Measurements from ENCODE around the gene TRAF7. TPM values are rescaled to one million over a fixed set of nuclear protein-coding genes. Genes with fewer than 3 reads are reported as not detected.

The TRAF7 gene
- total and polyA plus RNA-seq, 2 of the 8 experiments (the other 6 are each of a cell fraction or from before 2014, with no cell fraction given) = 96.8 to 148 TPM

GRCh38 chr16:2226245-2226793 lies 70.7 kb downstream of the TRAF7 start:
- no peaks in the 10 kb centered on the region for H3K23me2 ChIP-seq (ENCODE audit: low read depth, low read length)
- no peak overlapping the region for H2BK15ac ChIP-seq (ENCODE audit: low read length)
- no peaks in the 10 kb centered on the region for H3K9me3 ChIP-seq (ENCODE audit: insufficient read depth in 2 of 2, low read depth in 1 of 2, low read length in 1 of 2)
- no peaks in the 10 kb centered on the region for H3K27me3 ChIP-seq (replicated peaks in 1 of 4; ENCODE audit: control insufficient read depth in 3 of 4, extremely low read depth in 1 of 4, insufficient read depth in 3 of 4, low read length in 3 of 4)
- H3K36me3 ChIP-seq (ENCODE audit: control insufficient read depth in 2 of 4, insufficient read depth in 4 of 4, low read length in 3 of 4) = peaks cover 0 to 15% (median 2%) of the 10 kb centered on the region in 4 experiments; a peak in 3 of 8 replicates
- no peak overlapping the region for H3K9ac ChIP-seq (replicated peaks in 1 of 4; ENCODE audit: extremely low read depth in 1 of 4, low read depth in 3 of 4, low read length in 3 of 4)
- peaks cover 9 to 13% of the 10 kb centered on the region in 2 experiments for H4K20me1 ChIP-seq (replicated peaks in 1 of 2; ENCODE audit: control insufficient read depth in 1 of 2, insufficient read depth in 2 of 2, low read length in 2 of 2)
- no peak overlapping the region for H4K91ac ChIP-seq (replicated peaks; ENCODE audit: insufficient read length, low read length)
- no peak overlapping the region for H3K27ac ChIP-seq (ENCODE audit: low read depth, low read length)
- H3K23ac ChIP-seq (ENCODE audit: insufficient read length) = no peak overlapping the region
- no peak overlapping the region for H3K18ac ChIP-seq (ENCODE audit: extremely low read depth, low read length)
- H2AFZ ChIP-seq (ENCODE audit: low read length) = no peak overlapping the region
- no peak for TF ChIP-seq SAP30 (IDR thresholded peaks at IDR 0.05; ENCODE audit: insufficient read depth, insufficient replicate concordance, low read length)
- no peak for TF ChIP-seq GTF2F1 (IDR thresholded peaks at IDR 0.05; ENCODE audit: borderline replicate concordance, low read depth, low read length)
- TF ChIP-seq JUN (IDR thresholded peaks at IDR 0.05; ENCODE audit: low read depth, low read length) = no peak
- TF ChIP-seq SRF (IDR thresholded peaks at IDR 0.05; ENCODE audit: low read depth, low read length) = no peak
- TF ChIP-seq KDM4A (IDR thresholded peaks at IDR 0.05; ENCODE audit: low read depth, low read length, severe bottlenecking) = no peak
- no peak for TF ChIP-seq TAF7 (optimal IDR thresholded peaks at IDR 0.05; ENCODE audit: borderline replicate concordance, low read depth, low read length)
- no peak for TF ChIP-seq EP300 (IDR thresholded peaks at IDR 0.05; ENCODE audit: borderline replicate concordance in 1 of 2, low read depth in 2 of 2, low read length in 2 of 2)
- TF ChIP-seq USF2 (IDR thresholded peaks at IDR 0.05; ENCODE audit: low read length) = no peak
- no peak for TF ChIP-seq ATF2 (IDR thresholded peaks at IDR 0.05; ENCODE audit: low read length)
- DNase-seq (ENCODE audit: low read depth in 1 of 2, low spot score in 2 of 2) (no peak), FAIRE-seq (no peak)
- H3K4ac ChIP-seq (replicated peaks; ENCODE audit: insufficient read length, low read depth, low read length) = no peak overlapping the region
- H3K14ac ChIP-seq (ENCODE audit: insufficient read length) = no peak overlapping the region
- no peak overlapping the region for H2BK12ac ChIP-seq (ENCODE audit: low read depth, low read length)
- no peak overlapping the region for H4K8ac ChIP-seq (ENCODE audit: extremely low read depth, insufficient read depth, low read length)
- H2BK20ac ChIP-seq (ENCODE audit: low read length) = no peak overlapping the region
- H3K79me1 ChIP-seq (ENCODE audit: low read depth, low read length) = peaks cover 3% of the 10 kb centered on the region; the same call in 1 of the 2 replicates
- no peak overlapping the region for H2AK5ac ChIP-seq (ENCODE audit: low read depth, low read length)
- ChIA-PET POLR2A (ENCODE audit: partially characterized antibody) (interaction anchor here (0.8 to 6.7 kb wide), 13 partner anchors 9 to 243 kb away, joined by 3 to 37 read pairs (median 5); partner anchors contain the start of genes BRICD5, DNASE1L2, ECI1 and PGP), CTCF (ENCODE audit: partially characterized antibody) (interaction anchor here (1.1 to 2.8 kb wide), 4 partner anchors 11 to 37 kb away, joined by 3 to 10 read pairs (median 4); partner anchors contain the start of gene ECI1)
- H3K4me3 ChIP-seq (ENCODE audit: extremely low read depth in 1 of 4, insufficient read depth in 2 of 4, low read depth in 3 of 4, low read length in 4 of 4) = no peak overlapping the region
- H4K5ac ChIP-seq (ENCODE audit: insufficient read length, low read depth, low read length) = no peak overlapping the region
- no peaks in the 10 kb centered on the region for H3K4me1 ChIP-seq (replicated peaks in 1 of 4; ENCODE audit: control insufficient read depth in 3 of 4, insufficient read depth in 4 of 4, low read length in 3 of 4)
- 87% methylated on average over 9 of the region's 9 CpGs; no CpG with 5 or more reads in 1 of the 2 experiments for WGBS, 2 experiments (ENCODE audit: extremely low coverage in 1 of 2, insufficient coverage in 1 of 2, insufficient read length in 1 of 2, insufficient replicate concordance in 2 of 2, low coverage in 1 of 2, low lambda C conversion rate in 2 of 2, missing lambda C conversion rate in 1 of 2)
- H2BK120ac ChIP-seq (replicated peaks; ENCODE audit: low read depth, low read length) = no peak overlapping the region
- H3K56ac ChIP-seq (replicated peaks; ENCODE audit: insufficient read length, low read depth, low read length) = no peak overlapping the region
- peaks cover 3 to 29% of the 10 kb centered on the region in 2 experiments; a peak in 2 of 4 replicates for H3K79me2 ChIP-seq (ENCODE audit: control insufficient read depth in 1 of 2, insufficient read depth in 2 of 2, low read length in 2 of 2)
- H2BK5ac ChIP-seq (ENCODE audit: low read depth, low read length) = no peak overlapping the region
- H3K4me2 ChIP-seq (ENCODE audit: insufficient read depth in 1 of 2, low read depth in 2 of 2, low read length in 2 of 2) = no peak overlapping the region
